CD14-positive monocyte (primary cell): ENCODE results near the gene KCNC1. TPM values are rescaled to one million over a fixed set of nuclear protein-coding genes. Genes with fewer than 3 reads are reported as not detected.
A peak's percentile ranks its signal among the peaks of the same experiment; 100 is the strongest.

ENCODE experiments used
- DNase-seq, 3 donors: peaks; one replicate each; pipeline ENCODE4 v3.0.0-alpha.2; 2011 to 2022
- H2AFZ ChIP-seq: 2 replicates; pipeline ENCODE4 v1.6.0; 2012; ENCODE audit warnings: mild to moderate bottlenecking, low read depth, low read length, inconsistent platforms; ENCODE audit not compliant: insufficient read depth, poor library complexity, severe bottlenecking
- H3K27ac ChIP-seq, 2 donors: 1 replicate in 1 of 2; 2 replicates in 1 of 2; pipeline ENCODE4 v1.5.1; 2012 to 2013; ENCODE audit warnings: low read length in 2 of 2, control low read depth in 1 of 2, inconsistent platforms in 1 of 2, low read depth in 1 of 2, mild to moderate bottlenecking in 1 of 2
- H3K27me3 ChIP-seq, 2 donors: one replicate each; pipeline versions ENCODE4 v1.6.0 to v1.6.1; 2011 to 2013; ENCODE audit warnings: low read length in 2 of 2; ENCODE audit not compliant: control insufficient read depth in 2 of 2, insufficient read depth in 2 of 2
- H3K36me3 ChIP-seq, 2 donors: replicated peaks in 1 of 2; 1 replicate in 1 of 2; 2 replicates in 1 of 2; pipeline versions ENCODE4 v1.5.1 to v1.6.1; 2012 to 2013; ENCODE audit warnings: low read length in 2 of 2, control low read depth in 1 of 2, inconsistent platforms in 1 of 2, mild to moderate bottlenecking in 1 of 2; ENCODE audit not compliant: insufficient read depth in 2 of 2, control insufficient read depth in 1 of 2
- H3K4me1 ChIP-seq, 2 donors: 1 replicate in 1 of 2; 2 replicates in 1 of 2; pipeline versions ENCODE4 v1.5.1 to v1.6.1; 2012 to 2013; ENCODE audit warnings: low read length in 2 of 2, control low read depth in 1 of 2, inconsistent platforms in 1 of 2, mild to moderate bottlenecking in 1 of 2, moderate library complexity in 1 of 2; ENCODE audit not compliant: insufficient read depth in 2 of 2, control insufficient read depth in 1 of 2
- H3K4me2 ChIP-seq: replicated peaks from 2 replicates; pipeline ENCODE3; 2012; ENCODE audit warnings: low read length, moderate library complexity, mild to moderate bottlenecking; ENCODE audit not compliant: poor library complexity, severe bottlenecking; ENCODE audit errors: extremely low read depth
- H3K4me3 ChIP-seq, 3 experiments: fragments of 200-600 bp in 1 of 3; sonication (generic) in 1 of 3; replicated peaks in 1 of 3; 1 replicate in 2 of 3; 2 replicates in 1 of 3; pipeline ENCODE4 v1.5.1; 2011 to 2013; ENCODE audit warnings: low read length in 3 of 3, mild to moderate bottlenecking in 3 of 3, control low read depth in 2 of 3, low read depth in 2 of 3, inconsistent platforms in 1 of 3, moderate library complexity in 1 of 3
- H3K79me2 ChIP-seq: 2 replicates; pipeline ENCODE4 v1.6.0; 2012; ENCODE audit warnings: mild to moderate bottlenecking, control low read depth, inconsistent platforms, low read length, moderate library complexity; ENCODE audit not compliant: insufficient read depth
- H3K9ac ChIP-seq: 2 replicates; pipeline ENCODE4 v1.6.0; 2017; ENCODE audit warnings: low read length, mild to moderate bottlenecking; ENCODE audit not compliant: insufficient read depth, poor library complexity, severe bottlenecking
- H3K9me3 ChIP-seq, 2 donors: replicated peaks in 1 of 2; 1 replicate in 1 of 2; 2 replicates in 1 of 2; pipeline versions ENCODE4 v1.5.1 to v1.6.1; 2012 to 2013; ENCODE audit warnings: low read length in 2 of 2, control low read depth in 1 of 2; ENCODE audit not compliant: control insufficient read depth in 1 of 2, insufficient read depth in 1 of 2
- H4K20me1 ChIP-seq: 2 replicates; pipeline ENCODE4 v1.6.0; 2012; ENCODE audit warnings: mild to moderate bottlenecking, low read length, control low read depth, moderate library complexity; ENCODE audit not compliant: insufficient read depth
- H3K27ac Mint-ChIP-seq, 7 donors: one replicate each; pipeline ENCODE4 v1.8.0; 2020; ENCODE audit warnings: mild to moderate bottlenecking in 7 of 7, mixed read lengths in 7 of 7, moderate library complexity in 6 of 7, inconsistent platforms in 2 of 7
- H3K27me3 Mint-ChIP-seq, 3 donors: one replicate each; pipeline ENCODE4 v1.8.0; 2021 to 2022; ENCODE audit warnings: low read depth in 3 of 3, mild to moderate bottlenecking in 3 of 3, mixed read lengths in 3 of 3, moderate library complexity in 3 of 3, inconsistent platforms in 1 of 3
- H3K36me3 Mint-ChIP-seq, 2 donors: one replicate each; pipeline ENCODE4 v1.8.0; 2020; ENCODE audit warnings: mixed read lengths in 2 of 2, inconsistent platforms in 1 of 2, mild to moderate bottlenecking in 1 of 2
- H3K4me1 Mint-ChIP-seq: one replicate; pipeline ENCODE4 v1.8.0; 2020; ENCODE audit warnings: mild to moderate bottlenecking, mixed read lengths
- H3K4me3 Mint-ChIP-seq, 2 donors: one replicate each; pipeline ENCODE4 v1.8.0; 2020; ENCODE audit warnings: mild to moderate bottlenecking in 2 of 2, mixed read lengths in 2 of 2, moderate library complexity in 1 of 2
- H3K9me3 Mint-ChIP-seq, 7 donors: one replicate each; pipeline ENCODE4 v1.8.0; 2020 to 2022; ENCODE audit warnings: mixed read lengths in 7 of 7, mild to moderate bottlenecking in 6 of 7, moderate library complexity in 6 of 7, inconsistent platforms in 2 of 7
- CTCF ChIP-seq: fragments of 200-600 bp; IDR thresholded peaks from one replicate; pipeline ENCODE4 v1.8.0; 2022; ENCODE audit warnings: antibody characterized with exemption, mild to moderate bottlenecking
- whole genome bisulfite sequencing: methylation state at CpG from one replicate; pipeline ENCODE4 v1.1.5; 2013; ENCODE audit warnings: missing lambda C conversion rate; ENCODE audit not compliant: insufficient coverage; 5-methylcytosine and 5-hydroxymethylcytosine counted together
- intact Hi-C, 2 donors: fragments of 100-400 bp; cut with micrococcal nuclease; formaldehyde crosslinking; loops; one replicate each; pipeline versions ENCODE4 v1.15.0 to v1.15.1; 2023
- polyA plus RNA-seq, 3 donors: library from polyadenylated mRNA; depleted of rRNA in 1 of 3; unstranded in 2 of 3; stranded (reverse) in 1 of 3; fragments of 300-500 nt in 2 of 3; fragments of >200 nt in 1 of 3; fragmentation: Illumina TruSeq in 2 of 3; gene quantifications; 1 replicate in 2 of 3; 2 replicates in 1 of 3; pipeline ENCODE4 v1.2.3, GENCODE V29; 2012 to 2021

The KCNC1 gene
- polyA plus RNA-seq, 3 donors, result not detected

DNA sequence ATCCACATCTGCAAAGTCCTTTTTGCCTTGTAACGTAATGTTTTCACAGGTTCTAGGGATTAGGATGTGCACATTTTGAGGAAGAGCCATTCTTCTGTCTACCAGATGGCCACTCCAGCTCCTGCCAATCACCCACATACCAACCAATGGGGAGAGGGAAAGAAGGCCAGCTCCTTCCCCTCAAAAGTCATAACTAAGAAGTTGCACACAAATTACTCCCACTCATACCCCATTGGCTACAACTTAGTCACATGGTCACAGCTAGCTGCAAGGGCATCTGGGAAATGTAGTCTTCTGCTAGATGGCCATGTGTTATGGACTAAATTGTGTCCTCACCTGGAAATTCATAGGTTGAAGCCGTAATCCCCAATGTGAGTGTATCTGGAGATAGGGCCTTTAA is 30.6 kb upstream of the KCNC1 start:
- TF ChIP-seq CTCF, result no peak
- DNase-seq, result peak in 1 of 3 donors; percentile 22
- Histone ChIP-seq H3K4me2 (no peak overlapping the region), H3K27ac (no peak overlapping the region), H3K9ac (no peak overlapping the region), H3K27me3 (no peaks in the 10 kb centered on the region), H4K20me1 (no peaks in the 10 kb centered on the region), H3K36me3 (no peaks in the 10 kb centered on the region), H2AFZ (no peak overlapping the region), H3K9me3 (no peaks in the 10 kb centered on the region), H3K79me2 (no peaks in the 10 kb centered on the region), H3K4me3 (no peak overlapping the region), H3K4me1 (no peaks in the 10 kb centered on the region)
- peaks cover 0 to 9% (median 4%) of the 10 kb centered on the region in 7 donors for H3K9me3 Mint-ChIP-seq
- H3K27ac Mint-ChIP-seq, result no peak overlapping the region
- H3K4me1 Mint-ChIP-seq, result no peaks in the 10 kb centered on the region
- H3K4me3 Mint-ChIP-seq, result no peak overlapping the region
- intact Hi-C loops, result no loop called here
- 71% methylated on average over 1 of the region's 2 CpGs for WGBS
- no peaks in the 10 kb centered on the region for H3K36me3 Mint-ChIP-seq
- peaks cover 7 to 11% (median 8%) of the 10 kb centered on the region in 3 donors for H3K27me3 Mint-ChIP-seq

DNA sequence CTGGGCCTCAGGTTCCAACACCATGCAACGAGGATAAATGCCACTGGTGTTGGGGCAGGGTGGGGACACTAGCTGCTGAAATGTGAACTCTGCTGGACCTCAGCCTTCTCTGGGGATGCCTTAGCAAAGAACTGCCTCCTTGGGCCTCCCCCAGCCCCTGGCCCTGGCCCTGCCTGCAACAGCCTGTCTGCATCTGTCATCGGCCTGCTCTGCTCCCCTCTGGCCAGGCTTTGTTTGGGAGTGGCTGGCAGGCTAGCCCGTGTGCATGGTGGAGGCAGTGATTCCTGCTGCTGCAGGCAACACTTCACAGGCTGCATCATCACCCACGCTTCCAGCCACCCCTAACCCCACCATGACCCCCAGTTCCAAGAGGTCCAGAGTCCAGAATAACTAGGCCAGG is 26.8 kb upstream of the KCNC1 start:
- H3K9me3 ChIP-seq, result no peaks in the 10 kb centered on the region
- Mint-ChIP-seq H3K27me3 (peaks cover 9 to 13% (median 11%) of the 10 kb centered on the region in 3 donors), H3K9me3 (peaks cover 0 to 6% (median 4%) of the 10 kb centered on the region in 7 donors), H3K4me1 (no peaks in the 10 kb centered on the region), H3K36me3 (no peaks in the 10 kb centered on the region), H3K4me3 (no peak overlapping the region), H3K27ac (no peak overlapping the region)
- H2AFZ ChIP-seq, result no peak overlapping the region
- intact Hi-C loops, result no loop called here
- 50% methylated on average over 2 of the region's 4 CpGs for WGBS
- H4K20me1 ChIP-seq, result no peaks in the 10 kb centered on the region
- H3K4me1 ChIP-seq, result no peaks in the 10 kb centered on the region
- DNase-seq, result no peak
- no peak overlapping the region for H3K9ac ChIP-seq
- TF ChIP-seq CTCF, result no peak
- no peak overlapping the region for H3K4me2 ChIP-seq
- H3K4me3 ChIP-seq, result no peak overlapping the region
- H3K79me2 ChIP-seq, result no peaks in the 10 kb centered on the region
- no peak overlapping the region for H3K27ac ChIP-seq
- no peaks in the 10 kb centered on the region for H3K27me3 ChIP-seq
- no peaks in the 10 kb centered on the region for H3K36me3 ChIP-seq
